PC-3 (cell line): ENCODE results near the gene SPRY4. TPM values are rescaled to one million over a fixed set of nuclear protein-coding genes. Genes with fewer than 3 reads are reported as not detected.
A peak's percentile ranks its signal among the peaks of the same experiment; 100 is the strongest.

Source experiments
- ATAC-seq: fragments of 200-7000 bp; cut with Tn5 transposase; 2 replicates; pipeline ENCODE4 v1.9.1; 2020; ENCODE audit warnings: mild to moderate bottlenecking, moderate library complexity
- BruUV-seq: library from RNA; stranded (reverse); fragments of 400-500 nt; replicated peaks from 2 replicates; lab custom pipeline; 2021; lab: Mats Ljungman, UMichigan
- CTCF ChIA-PET: fragments of 300-600 bp; sonication (Branson Sonifier 250); formaldehyde crosslinking; loops from one replicate; lab custom pipeline; 2022; ENCODE audit warnings: antibody characterized with exemption; lab: Charles Lee
- POLR2A ChIA-PET: fragments of 300-600 bp; sonication (Branson Sonifier 250); formaldehyde crosslinking; loops from one replicate; lab custom pipeline; 2022; ENCODE audit warnings: antibody characterized with exemption; ENCODE audit not compliant: unreplicated experiment; lab: Charles Lee
- DNase-seq: peaks from one replicate; pipeline ENCODE4 v3.0.0-alpha.2; 2015
- H2AFZ ChIP-seq: fragments of 300-600 bp; sonication (generic); 2 replicates; pipeline ENCODE4 v1.6.0; 2016; ENCODE audit warnings: antibody characterized with exemption, low read length
- H3F3A ChIP-seq: fragments of 300-600 bp; sonication (generic); one replicate; pipeline ENCODE4 v1.6.0; 2017; ENCODE audit warnings: antibody characterized with exemption, low read length, control low read depth, mild to moderate bottlenecking; ENCODE audit not compliant: unreplicated experiment
- H3K27ac ChIP-seq: fragments of 300-600 bp; sonication (generic); 2 replicates; pipeline ENCODE4 v1.5.1; 2016; ENCODE audit warnings: mild to moderate bottlenecking, low read length
- H3K27me3 ChIP-seq: fragments of 300-600 bp; sonication (generic); 2 replicates; pipeline ENCODE4 v1.6.1; 2016; ENCODE audit warnings: low read length, mixed read lengths
- H3K36me3 ChIP-seq: fragments of 300-600 bp; sonication (generic); 2 replicates; pipeline ENCODE4 v1.6.1; 2016; ENCODE audit warnings: low read depth, mixed run types, low read length, mixed read lengths
- H3K4me1 ChIP-seq: fragments of 300-600 bp; sonication (generic); 2 replicates; pipeline ENCODE4 v1.5.1; 2016; ENCODE audit warnings: low read length; ENCODE audit not compliant: insufficient read depth
- H3K4me2 ChIP-seq: fragments of 300-600 bp; sonication (generic); 2 replicates; pipeline ENCODE4 v1.6.0; 2016; ENCODE audit warnings: low read length
- H3K4me3 ChIP-seq: fragments of 300-600 bp; sonication (generic); 2 replicates; pipeline ENCODE4 v1.5.1; 2016; ENCODE audit warnings: mild to moderate bottlenecking, low read length, mixed read lengths
- H3K79me2 ChIP-seq: fragments of 300-600 bp; sonication (generic); 2 replicates; pipeline ENCODE4 v1.6.1; 2017; ENCODE audit warnings: low read length, mixed read lengths
- H3K9ac ChIP-seq: fragments of 300-600 bp; sonication (generic); 2 replicates; pipeline ENCODE4 v1.6.0; 2016; ENCODE audit warnings: mild to moderate bottlenecking, low read length
- H3K9me2 ChIP-seq: fragments of 300-600 bp; sonication (generic); replicated peaks from 2 replicates; pipeline ENCODE4 v1.6.1; 2016; ENCODE audit warnings: mixed run types, low read length, mixed read lengths
- H3K9me3 ChIP-seq: fragments of 300-600 bp; sonication (generic); 2 replicates; pipeline ENCODE4 v1.6.1; 2016; ENCODE audit warnings: low read length, mixed read lengths
- H4K20me1 ChIP-seq: fragments of 300-600 bp; sonication (generic); 2 replicates; pipeline ENCODE4 v1.6.1; 2016; ENCODE audit warnings: low read length, mixed read lengths
- CTCF ChIP-seq: fragments of 300-600 bp; sonication (generic); conservative IDR thresholded peaks from 2 replicates; pipeline ENCODE4 v1.5.1; 2017; ENCODE audit warnings: antibody characterized with exemption, low read depth, mild to moderate bottlenecking, low read length
- EZH2 ChIP-seq: fragments of 300-600 bp; sonication (generic); IDR thresholded peaks from one replicate; pipeline ENCODE4 v1.6.1; 2017; ENCODE audit warnings: antibody characterized with exemption, mild to moderate bottlenecking, low read length; ENCODE audit not compliant: unreplicated experiment
- EZH2phosphoT487 ChIP-seq: fragments of 300-600 bp; sonication (generic); IDR thresholded peaks from 2 replicates; pipeline ENCODE4 v1.6.1; 2018; ENCODE audit warnings: mild to moderate bottlenecking, antibody characterized with exemption, low read length, borderline replicate concordance
- intact Hi-C: fragments of 100-400 bp; cut with micrococcal nuclease; formaldehyde crosslinking; loops from 2 replicates; pipeline ENCODE4 v1.9.0; 2023
- total RNA-seq: library from RNA; depleted of rRNA; stranded (reverse); fragments of >200 nt; gene quantifications from 2 replicates; pipeline ENCODE4 v1.2.3, GENCODE V29; 2014

SPRY4 gene
- total RNA-seq, 1 experiment from 2014 or later, result 38.4 TPM

- H3K79me2 ChIP-seq, result peaks cover 100% of the 10 kb centered on the region
- POLR2A ChIA-PET, result no interaction called here
Observed at GRCh38 chr5:142319560-142320429, 5.0 kb downstream of the SPRY4 start.

GRCh38 chr5:142319105-142319504 is 5.7 kb downstream of the SPRY4 start:
- no peak overlapping the region for H3K27ac ChIP-seq
- peaks cover 84% of the 10 kb centered on the region for H4K20me1 ChIP-seq
- H3K9ac ChIP-seq, result no peak overlapping the region
- TF ChIP-seq EZH2 (no peak), EZH2phosphoT487 (no peak), CTCF (no peak)
- peaks cover 26% of the 10 kb centered on the region for H3K4me1 ChIP-seq
- intact Hi-C loops, result no loop called here
- no peak for ATAC-seq
- H2AFZ ChIP-seq, result no peak overlapping the region
- H3K9me3 ChIP-seq, result no peaks in the 10 kb centered on the region
- H3K4me3 ChIP-seq, result no peak overlapping the region
- no peak for DNase-seq
- no peaks in the 10 kb centered on the region for H3F3A ChIP-seq
- no peaks in the 10 kb centered on the region for H3K9me2 ChIP-seq
- ChIA-PET CTCF (no interaction called here), POLR2A (no interaction called here)
- peaks cover 100% of the 10 kb centered on the region for H3K79me2 ChIP-seq
- BruUV-seq, result no TSS peak
- peaks cover 18% of the 10 kb centered on the region; the same call in 1 of the 2 replicates for H3K36me3 ChIP-seq
- no peaks in the 10 kb centered on the region for H3K27me3 ChIP-seq
- no peak overlapping the region for H3K4me2 ChIP-seq

More at GRCh38 chr5:142319560-142320429, 5.0 kb downstream of the SPRY4 start:
- Histone ChIP-seq H3K9me3 (no peaks in the 10 kb centered on the region), H3F3A (no peaks in the 10 kb centered on the region), H3K9ac (peak overlapping the region; percentile 64; the same call in 1 of the 2 replicates), H4K20me1 (peaks cover 80% of the 10 kb centered on the region), H3K27ac (no peak overlapping the region), H3K27me3 (no peaks in the 10 kb centered on the region), H3K4me2 (peak overlapping the region; percentile 84), H2AFZ (no peak overlapping the region), H3K4me1 (peaks cover 26% of the 10 kb centered on the region), H3K4me3 (peak overlapping the region; percentile 58), H3K36me3 (peaks cover 16% of the 10 kb centered on the region; the same call in 1 of the 2 replicates), H3K9me2 (no peaks in the 10 kb centered on the region)
- CTCF ChIA-PET, result no interaction called here
- DNase-seq (no peak), ATAC-seq (no peak)
- no TSS peak for BruUV-seq
- intact Hi-C loops, result loop anchor here (5.0 kb wide), 1 partner anchor 167 kb away; no protein-coding TSS in a partner anchor
- no peak for TF ChIP-seq EZH2phosphoT487

GRCh38 chr5:142317753-142318152 is 7.1 kb downstream of the SPRY4 start:
- no peaks in the 10 kb centered on the region for H3K9me3 ChIP-seq
- no peak overlapping the region for H2AFZ ChIP-seq
- H3K27me3 ChIP-seq, result no peaks in the 10 kb centered on the region
- H3K4me2 ChIP-seq, result no peak overlapping the region
- TF ChIP-seq EZH2 (no peak), EZH2phosphoT487 (no peak), CTCF (no peak)
- ChIA-PET POLR2A (no interaction called here), CTCF (no interaction called here)
- H4K20me1 ChIP-seq, result peaks cover 79% of the 10 kb centered on the region
- no TSS peak for BruUV-seq
- H3K4me1 ChIP-seq, result peaks cover 26% of the 10 kb centered on the region
- no peak overlapping the region for H3K9ac ChIP-seq
- no peaks in the 10 kb centered on the region for H3F3A ChIP-seq
- no peak overlapping the region for H3K27ac ChIP-seq
- peaks cover 26% of the 10 kb centered on the region for H3K36me3 ChIP-seq
- H3K79me2 ChIP-seq, result peaks cover 100% of the 10 kb centered on the region
- no peaks in the 10 kb centered on the region for H3K9me2 ChIP-seq
- no peak for ATAC-seq
- intact Hi-C loops, result no loop called here
- DNase-seq, result no peak
- no peak overlapping the region for H3K4me3 ChIP-seq
